Small intestine (tissue), 7 donors: ENCODE measurements around the gene MRAP. TPM values are rescaled to one million over a fixed set of nuclear protein-coding genes. Genes with fewer than 3 reads are reported as not detected.

Source experiments
- DNase-seq, 2 donors: peaks; one replicate each; pipeline versions ENCODE4 v3.0.0 to v3.0.0-alpha.2; 2013
- FAIRE-seq: peaks from 2 replicates; lab custom pipeline; 2012; peaks lifted over from hg19 to GRCh38; lab: Jason Lieb, UNC
- H3K27ac ChIP-seq, 3 donors: one replicate each; pipeline ENCODE4 v1.5.1; 2013; ENCODE audit warnings: low read length in 2 of 3, mild to moderate bottlenecking in 2 of 3, control low read depth in 1 of 3, inconsistent platforms in 1 of 3, low read depth in 1 of 3, moderate library complexity in 1 of 3
- H3K27me3 ChIP-seq, 3 donors: one replicate each; pipeline ENCODE4 v1.6.1; 2013; ENCODE audit warnings: low read length in 3 of 3, inconsistent platforms in 1 of 3; ENCODE audit not compliant: control insufficient read depth in 3 of 3, insufficient read depth in 3 of 3
- H3K36me3 ChIP-seq, 3 donors: one replicate each; pipeline ENCODE4 v1.6.1; 2013; ENCODE audit warnings: low read length in 3 of 3, inconsistent platforms in 1 of 3, low read depth in 1 of 3, mild to moderate bottlenecking in 1 of 3, moderate library complexity in 1 of 3; ENCODE audit not compliant: control insufficient read depth in 3 of 3, insufficient read depth in 2 of 3
- H3K4me1 ChIP-seq, 3 donors: one replicate each; pipeline ENCODE4 v1.6.1; 2013; ENCODE audit warnings: low read length in 2 of 3, inconsistent platforms in 1 of 3, low read depth in 1 of 3, mild to moderate bottlenecking in 1 of 3, moderate library complexity in 1 of 3; ENCODE audit not compliant: control insufficient read depth in 3 of 3, insufficient read depth in 2 of 3
- H3K4me3 ChIP-seq, 3 donors: one replicate each; pipeline ENCODE4 v1.5.1; 2013; ENCODE audit warnings: low read length in 3 of 3, control low read depth in 1 of 3, inconsistent platforms in 1 of 3, low read depth in 1 of 3, mild to moderate bottlenecking in 1 of 3, moderate library complexity in 1 of 3
- H3K9me3 ChIP-seq, 2 donors: one replicate each; pipeline ENCODE4 v1.6.1; 2013; ENCODE audit warnings: low read depth in 1 of 2, low read length in 1 of 2; ENCODE audit not compliant: control insufficient read depth in 2 of 2, insufficient read depth in 1 of 2
- WGBS, 3 donors: extraction: QIAGEN DNeasy Blood & Tissue Kit; methylation state at CpG; one replicate each; pipeline ENCODE4 v1.1.7; 2013; 5-methylcytosine and 5-hydroxymethylcytosine counted together
- polyA plus RNA-seq, 4 donors: library from polyadenylated mRNA; stranded (reverse) in 3 of 4; unstranded in 1 of 4; fragments of 200-250 nt in 3 of 4; fragments of 120-200 nt in 1 of 4; gene quantifications; one replicate each; pipeline versions ENCODE4 v1.2.1 to v1.2.3, GENCODE V29; 2013
- donor health status: healthy with polysubstance abuse.
- donor health status: control.
- donor health status: control.
- donor health status: Bipolar disorder and iron deficiency.
- donor health status: healthy.

Gene MRAP
- polyA plus RNA-seq, 4 donors, result 0.13 to 8.5 TPM; not detected in 2

GRCh38 chr21:32331444-32332305 lies 33.0 kb downstream of the MRAP start:
- Histone ChIP-seq H3K36me3 (peaks cover 3 to 46% (median 16%) of the 10 kb centered on the region in 3 donors), H3K27me3 (no peaks in the 10 kb centered on the region), H3K4me1 (peaks cover 0 to 6% (median 0%) of the 10 kb centered on the region in 3 donors), H3K27ac (peak overlapping the region in 2 of 3 donors; percentile 14 to 42), H3K9me3 (no peaks in the 10 kb centered on the region), H3K4me3 (no peak overlapping the region)
- no peak for FAIRE-seq
- no peak for DNase-seq
- 80 to 85% (median 84%) methylated on average over 9 of the region's 9 CpGs for WGBS, 3 donors

GRCh38 chr21:32332463-32332951 lies 33.9 kb downstream of the MRAP start:
- peak; percentile 94 for FAIRE-seq
- no peak for DNase-seq
- peaks cover 0 to 6% (median 0%) of the 10 kb centered on the region in 3 donors for H3K4me1 ChIP-seq
- H3K27ac ChIP-seq, result no peak overlapping the region
- H3K36me3 ChIP-seq, result peaks cover 3 to 53% (median 16%) of the 10 kb centered on the region in 3 donors
- H3K9me3 ChIP-seq, result no peaks in the 10 kb centered on the region
- 91 to 100% (median 94%) methylated on average over 1 of the region's 1 CpG for WGBS, 3 donors
- H3K27me3 ChIP-seq, result no peaks in the 10 kb centered on the region
- no peak overlapping the region for H3K4me3 ChIP-seq

GRCh38 chr21:32333953-32334673 lies 35.5 kb downstream of the MRAP start:
- H3K36me3 ChIP-seq, result peaks cover 8 to 58% (median 16%) of the 10 kb centered on the region in 3 donors
- no peak overlapping the region for H3K4me3 ChIP-seq
- no peaks in the 10 kb centered on the region for H3K27me3 ChIP-seq
- H3K4me1 ChIP-seq, result peaks cover 0 to 6% (median 0%) of the 10 kb centered on the region in 3 donors
- FAIRE-seq (no peak), DNase-seq (no peak)
- H3K9me3 ChIP-seq, result no peaks in the 10 kb centered on the region
- WGBS, 3 donors, result 96 to 98% (median 97%) methylated on average over 18 to 19 of the region's 19 CpGs
- H3K27ac ChIP-seq, result no peak overlapping the region

- no peaks in the 10 kb centered on the region for H3K9me3 ChIP-seq
- no peak overlapping the region for H3K4me3 ChIP-seq
- FAIRE-seq (no peak), DNase-seq (no peak)
- H3K27ac ChIP-seq, result no peak overlapping the region
- H3K36me3 ChIP-seq, result peaks cover 8 to 60% (median 14%) of the 10 kb centered on the region in 3 donors
- 90 to 93% (median 91%) methylated on average over 12 of the region's 12 CpGs for WGBS, 3 donors
- no peaks in the 10 kb centered on the region for H3K27me3 ChIP-seq
- H3K4me1 ChIP-seq, result peaks cover 0 to 6% (median 0%) of the 10 kb centered on the region in 3 donors
These were observed 36.4 kb downstream of the MRAP start for GRCh38 chr21:32334980-32335531.

GRCh38 chr21:32335601-32336575 lies 37.2 kb downstream of the MRAP start:
- DNase-seq, result no peak
- 88 to 91% (median 89%) methylated on average over 26 to 27 of the region's 27 CpGs for WGBS, 3 donors
- Histone ChIP-seq H3K4me1 (peaks cover 0 to 5% (median 0%) of the 10 kb centered on the region in 3 donors), H3K9me3 (no peaks in the 10 kb centered on the region), H3K4me3 (no peak overlapping the region), H3K27ac (no peak overlapping the region), H3K27me3 (no peaks in the 10 kb centered on the region), H3K36me3 (peaks cover 8 to 63% (median 14%) of the 10 kb centered on the region in 3 donors)
- no peak for FAIRE-seq

- FAIRE-seq, result no peak
- Histone ChIP-seq H3K4me3 (no peak overlapping the region), H3K9me3 (no peaks in the 10 kb centered on the region), H3K4me1 (no peaks in the 10 kb centered on the region), H3K27me3 (no peaks in the 10 kb centered on the region), H3K27ac (no peak overlapping the region), H3K36me3 (peaks cover 11 to 63% (median 14%) of the 10 kb centered on the region in 3 donors)
- WGBS, 3 donors, result 69 to 72% (median 71%) methylated on average over 1 of the region's 1 CpG
- DNase-seq, result no peak
These were observed 38.1 kb downstream of the MRAP start for GRCh38 chr21:32336711-32337110.

GRCh38 chr21:32337206-32337605 lies 38.6 kb downstream of the MRAP start:
- Histone ChIP-seq H3K9me3 (no peaks in the 10 kb centered on the region), H3K36me3 (peaks cover 13 to 63% (median 14%) of the 10 kb centered on the region in 3 donors), H3K27me3 (no peaks in the 10 kb centered on the region), H3K4me3 (no peak overlapping the region), H3K27ac (no peak overlapping the region), H3K4me1 (no peaks in the 10 kb centered on the region)
- DNase-seq (no peak), FAIRE-seq (no peak)
- 91 to 95% (median 93%) methylated on average over 8 of the region's 8 CpGs for WGBS, 3 donors
